Measurements from ENCODE around the gene SULT1C4. TPM values are rescaled to one million over a fixed set of nuclear protein-coding genes. Genes with fewer than 3 reads are reported as not detected.

SULT1C4 gene
- total and polyA plus RNA-seq, 2 of the 8 experiments (the other 6 are each of a cell fraction or from before 2014, with no cell fraction given) = 1.5 to 2.1 TPM

GRCh38 chr2:108377401-108377800 lies 353 bp upstream of the SULT1C4 start (continued):
- TF ChIP-seq CTCF (IDR thresholded peaks at IDR 0.05; ENCODE audit: control extremely low read depth in 1 of 3, insufficient read depth in 1 of 3, low read depth in 1 of 3, low read length in 3 of 3) (no peak), USF2 (IDR thresholded peaks at IDR 0.05; ENCODE audit: low read length) (no peak), TAF1 (IDR thresholded peaks at IDR 0.05; ENCODE audit: low read depth, low read length) (no peak)

All from H1 (cell line).